Activated T-cell treated with anti-CD3 and anti-CD28 coated beads for 1 hour (primary cell): ENCODE results near the gene EPG5.

Source experiments
- DNase-seq: peaks from one replicate; pipeline ENCODE4 v3.0.0-alpha.2; 2020; ENCODE audit warnings: low read depth

EPG5 gene

GRCh38 chr18:45913276-45913675 lies 53.9 kb downstream of the EPG5 start:
- DNase-seq: no peak

- DNase-seq: peak; percentile 48
These were observed 56.6 kb downstream of the EPG5 start for GRCh38 chr18:45910405-45911023.

- DNase-seq: no peak
These were observed 65.4 kb downstream of the EPG5 start for GRCh38 chr18:45901654-45902210.

GRCh38 chr18:45900623-45901022 lies 66.5 kb downstream of the EPG5 start:
- no peak for DNase-seq

GRCh38 chr18:45896991-45897390 lies 70.1 kb downstream of the EPG5 start:
- no peak for DNase-seq

GRCh38 chr18:45896452-45896851 lies 70.7 kb downstream of the EPG5 start:
- no peak for DNase-seq

- no peak for DNase-seq
These were observed 71.8 kb downstream of the EPG5 start for GRCh38 chr18:45895339-45895738.

- no peak for DNase-seq
These were observed 72.3 kb downstream of the EPG5 start for GRCh38 chr18:45894818-45895217.

GRCh38 chr18:45891806-45892205 lies 75.3 kb downstream of the EPG5 start:
- no peak for DNase-seq

GRCh38 chr18:45890606-45891005 lies 76.5 kb downstream of the EPG5 start:
- no peak for DNase-seq

GRCh38 chr18:45889419-45890064 lies 77.6 kb downstream of the EPG5 start:
- no peak for DNase-seq

- DNase-seq: no peak
These were observed 79.5 kb downstream of the EPG5 start for GRCh38 chr18:45887585-45887984.

- no peak for DNase-seq
These were observed 86.1 kb downstream of the EPG5 start for GRCh38 chr18:45880876-45881558.

- peak; percentile 67 for DNase-seq
These were observed 87.2 kb downstream of the EPG5 start for GRCh38 chr18:45879681-45880655.

- no peak for DNase-seq
These were observed 89.7 kb downstream of the EPG5 start for GRCh38 chr18:45877403-45877802.

GRCh38 chr18:45876161-45876560 lies 91.0 kb downstream of the EPG5 start:
- DNase-seq: no peak

- DNase-seq: peak; percentile 17
These were observed 92.5 kb downstream of the EPG5 start for GRCh38 chr18:45874491-45875184.

- no peak for DNase-seq
These were observed 95.6 kb downstream of the EPG5 start for GRCh38 chr18:45871431-45872084.

- no peak for DNase-seq
These were observed 96.7 kb downstream of the EPG5 start for GRCh38 chr18:45870419-45870818.

- DNase-seq: no peak
These were observed 101.7 kb downstream of the EPG5 start for GRCh38 chr18:45865466-45865865.

- no peak for DNase-seq
These were observed 103.0 kb downstream of the EPG5 start for GRCh38 chr18:45864081-45864480.
